Stimulated activated CD8-positive, alpha-beta memory T cell treated with anti-CD3 and anti-CD28 coated beads, Interleukin-4, amount 100 ng/mL, for 1 hour (primary cell): Measurements from ENCODE around the gene HOXA3.

Source experiments
- DNase-seq, 2 donors: peaks; one replicate each; pipeline ENCODE4 v3.0.0-alpha.2; 2020; ENCODE audit warnings: low read depth in 2 of 2, low spot score in 1 of 2

HOXA3 gene

GRCh38 chr7:27095050-27095896 is 57.1 kb downstream of the HOXA3 start:
- DNase-seq = no peak

- DNase-seq = no peak
Observed at GRCh38 chr7:27094304-27095049, 57.9 kb downstream of the HOXA3 start.

GRCh38 chr7:27093184-27093895 is 59.0 kb downstream of the HOXA3 start:
- DNase-seq = no peak

- no peak for DNase-seq
Observed at GRCh38 chr7:27092819-27093110, 59.6 kb downstream of the HOXA3 start.

- no peak for DNase-seq
Observed at GRCh38 chr7:27091941-27092818, 60.2 kb downstream of the HOXA3 start.

GRCh38 chr7:27091105-27091504 is 61.3 kb downstream of the HOXA3 start:
- DNase-seq = no peak

- no peak for DNase-seq
Observed at GRCh38 chr7:27088002-27088922, 64.1 kb downstream of the HOXA3 start.

GRCh38 chr7:27083646-27084045 is 68.7 kb downstream of the HOXA3 start:
- no peak for DNase-seq

GRCh38 chr7:27082171-27082570 is 70.2 kb downstream of the HOXA3 start:
- DNase-seq = no peak

GRCh38 chr7:27080844-27081436 is 71.4 kb downstream of the HOXA3 start:
- DNase-seq = no peak

GRCh38 chr7:27079234-27079975 is 73.0 kb downstream of the HOXA3 start:
- DNase-seq = no peak

- no peak for DNase-seq
Observed at GRCh38 chr7:27078616-27079233, 73.7 kb downstream of the HOXA3 start.

- no peak for DNase-seq
Observed at GRCh38 chr7:27073076-27073475, 79.3 kb downstream of the HOXA3 start.

GRCh38 chr7:27071622-27072390 is 80.6 kb downstream of the HOXA3 start:
- no peak for DNase-seq

GRCh38 chr7:27068259-27068658 is 84.1 kb downstream of the HOXA3 start:
- DNase-seq = no peak

GRCh38 chr7:27066148-27066547 is 86.2 kb downstream of the HOXA3 start:
- DNase-seq = no peak

- DNase-seq = no peak
Observed at GRCh38 chr7:27065709-27066108, 86.7 kb downstream of the HOXA3 start.

GRCh38 chr7:27064661-27065060 is 87.7 kb downstream of the HOXA3 start:
- no peak for DNase-seq
